IMR-90 (cell line): Measurements from ENCODE around the gene DUSP3. TPM values are rescaled to one million over a fixed set of nuclear protein-coding genes. Genes with fewer than 3 reads are reported as not detected.
A peak's percentile ranks its signal among the peaks of the same experiment; 100 is the strongest.

Experiments used
- ATAC-seq: fragments of 200-7000 bp; cut with Tn5 transposase; 2 replicates; pipeline ENCODE4 v1.9.1; 2020; ENCODE audit warnings: low read depth, mild to moderate bottlenecking, moderate library complexity
- BruUV-seq: library from RNA; stranded (reverse); fragments of 400-500 nt; replicated peaks from 2 replicates; lab custom pipeline; 2021; lab: Mats Ljungman, UMichigan
- CTCF ChIA-PET: fragments of 300-600 bp; formaldehyde crosslinking; extraction: SDS; loops from one replicate; lab custom pipeline; 2021; ENCODE audit warnings: antibody characterized with exemption; lab: Yijun Ruan, JAX
- POLR2A ChIA-PET: fragments of 300-600 bp; sonication (Branson Sonifier 250); formaldehyde crosslinking; loops from one replicate; lab custom pipeline; 2022; ENCODE audit warnings: antibody characterized with exemption; ENCODE audit not compliant: unreplicated experiment; lab: Charles Lee
- DNase-seq: peaks from one replicate; pipeline ENCODE4 v3.0.0; 2013
- H2AFZ ChIP-seq: replicated peaks from 2 replicates; pipeline ENCODE3; 2013; ENCODE audit warnings: low read length, mild to moderate bottlenecking; ENCODE audit not compliant: poor library complexity
- H2AK5ac ChIP-seq: 2 replicates; pipeline ENCODE4 v1.6.1; 2013; ENCODE audit warnings: low read depth, low read length, inconsistent platforms
- H2AK9ac ChIP-seq: replicated peaks from 2 replicates; pipeline ENCODE3; 2013; ENCODE audit warnings: mild to moderate bottlenecking, low read depth, low read length, moderate library complexity; ENCODE audit not compliant: poor library complexity
- H2BK120ac ChIP-seq: 2 replicates; pipeline ENCODE4 v1.6.1; 2013; ENCODE audit warnings: low read depth, low read length, inconsistent platforms
- H2BK15ac ChIP-seq: 3 replicates; pipeline ENCODE4 v1.6.1; 2013; ENCODE audit warnings: low read depth, low read length, inconsistent platforms
- H2BK20ac ChIP-seq: 2 replicates; pipeline ENCODE4 v1.6.1; 2013; ENCODE audit warnings: low read depth, mild to moderate bottlenecking, inconsistent platforms, low read length, moderate library complexity
- H2BK5ac ChIP-seq: 2 replicates; pipeline ENCODE4 v1.6.1; 2013; ENCODE audit warnings: mild to moderate bottlenecking, low read depth, low read length, inconsistent platforms; ENCODE audit not compliant: poor library complexity, severe bottlenecking
- H3K14ac ChIP-seq: replicated peaks from 2 replicates; pipeline ENCODE4 v1.6.1; 2013; ENCODE audit warnings: low read depth, low read length, inconsistent platforms
- H3K18ac ChIP-seq: 2 replicates; pipeline ENCODE4 v1.6.1; 2013; ENCODE audit warnings: low read depth, low read length, control low read depth
- H3K23ac ChIP-seq: 2 replicates; pipeline ENCODE4 v1.6.1; 2013; ENCODE audit warnings: low read depth, low read length, inconsistent platforms
- H3K27ac ChIP-seq: 2 replicates; pipeline ENCODE4 v1.5.1; 2013; ENCODE audit warnings: mild to moderate bottlenecking, control low read depth, low read length; ENCODE audit not compliant: insufficient read depth
- H3K27me3 ChIP-seq: 2 replicates; pipeline ENCODE4 v1.6.1; 2013; ENCODE audit warnings: low read length; ENCODE audit not compliant: control insufficient read depth, insufficient read depth
- H3K36me3 ChIP-seq: 2 replicates; pipeline ENCODE4 v1.6.1; 2013; ENCODE audit warnings: low read length, mixed read lengths; ENCODE audit not compliant: control insufficient read depth, insufficient read depth
- H3K4ac ChIP-seq: 2 replicates; pipeline ENCODE4 v1.6.1; 2013; ENCODE audit warnings: low read depth, low read length, inconsistent platforms
- H3K4me1 ChIP-seq: 2 replicates; pipeline ENCODE4 v1.6.1; 2013; ENCODE audit warnings: low read length, mixed read lengths; ENCODE audit not compliant: control insufficient read depth, insufficient read depth
- H3K4me2 ChIP-seq: 2 replicates; pipeline ENCODE4 v1.6.1; 2013; ENCODE audit warnings: low read depth, mild to moderate bottlenecking, control low read depth, low read length, moderate library complexity
- H3K4me3 ChIP-seq: 2 replicates; pipeline ENCODE4 v1.5.1; 2013; ENCODE audit warnings: low read depth, mild to moderate bottlenecking, control low read depth, low read length, moderate library complexity; ENCODE audit not compliant: insufficient read depth
- H3K56ac ChIP-seq: 2 replicates; pipeline ENCODE4 v1.6.1; 2013; ENCODE audit warnings: low read length, inconsistent platforms; ENCODE audit not compliant: insufficient read depth; ENCODE audit errors: extremely low read depth
- H3K79me1 ChIP-seq, 2 experiments: 2 replicates each; pipeline ENCODE4 v1.6.1; 2013; ENCODE audit warnings: low read length in 2 of 2, inconsistent platforms in 1 of 2, low read depth in 1 of 2
- H3K9ac ChIP-seq: 2 replicates; pipeline ENCODE4 v1.6.1; 2013; ENCODE audit warnings: low read depth, low read length, control low read depth
- H3K9me1 ChIP-seq: 2 replicates; pipeline ENCODE4 v1.6.1; 2013; ENCODE audit warnings: low read length, inconsistent platforms; ENCODE audit not compliant: insufficient read depth
- H3K9me3 ChIP-seq: 2 replicates; pipeline ENCODE4 v1.6.1; 2013; ENCODE audit warnings: low read length; ENCODE audit not compliant: control insufficient read depth, insufficient read depth
- H4K20me1 ChIP-seq: 2 replicates; pipeline ENCODE4 v1.6.1; 2013; ENCODE audit warnings: low read length, inconsistent platforms; ENCODE audit not compliant: insufficient read depth
- H4K5ac ChIP-seq: 2 replicates; pipeline ENCODE4 v1.6.1; 2013; ENCODE audit warnings: mild to moderate bottlenecking, low read depth, low read length, control low read depth
- H4K8ac ChIP-seq, 2 experiments: 2 replicates each; pipeline ENCODE4 v1.6.1; 2013; ENCODE audit warnings: low read depth in 2 of 2, low read length in 2 of 2, control low read depth in 1 of 2, inconsistent platforms in 1 of 2
- H4K91ac ChIP-seq: 2 replicates; pipeline ENCODE4 v1.6.1; 2013; ENCODE audit warnings: low read depth, low read length, inconsistent platforms; ENCODE audit not compliant: insufficient read depth
- CTCF ChIP-seq: conservative IDR thresholded peaks from 2 replicates; pipeline ENCODE4 v1.5.1; 2012; ENCODE audit warnings: mild to moderate bottlenecking, low read depth, low read length, improper control_type of control experiment
- MXI1 ChIP-seq: IDR thresholded peaks from 2 replicates; pipeline ENCODE4 v1.6.1; 2012; ENCODE audit warnings: low read depth, mild to moderate bottlenecking, low read length, moderate library complexity, borderline replicate concordance
- WGBS, 2 experiments: methylation state at CpG; one replicate each; pipeline versions ENCODE4 v1.1.5 to v1.1.7; 2013; ENCODE audit warnings: missing lambda C conversion rate in 2 of 2; ENCODE audit not compliant: insufficient read length in 1 of 2; ENCODE audit errors: extremely low coverage in 2 of 2; 5-methylcytosine and 5-hydroxymethylcytosine counted together
- dilution Hi-C: fragments of 300-500 bp; cut with HindIII; formaldehyde crosslinking; loops from one replicate; pipeline ENCODE4 v1.14.3; 2018; ENCODE audit warnings: low sequenced_read_pairs; ENCODE audit not compliant: unreplicated experiment
- in situ Hi-C: fragments of 300-500 bp; cut with MboI; formaldehyde crosslinking; loops from 3 replicates; pipeline ENCODE4 v1.14.3; 2019; ENCODE audit warnings: low sequenced_read_pairs, inconsistent platforms, mixed read lengths
- intact Hi-C: fragments of 100-400 bp; cut with micrococcal nuclease; formaldehyde crosslinking; loops from 2 replicates; pipeline ENCODE4 v1.10.0; 2022
- polyA plus RNA-seq, 3 experiments: library from polyadenylated mRNA; depleted of rRNA; stranded (reverse); fragments of >200 nt; gene quantifications; 2 replicates each; pipeline ENCODE4 v1.2.3, GENCODE V29; 2012; ENCODE audit warnings: low replicate concordance in 1 of 3
- total RNA-seq: library from RNA; depleted of rRNA; stranded (reverse); fragments of >200 nt; gene quantifications from 2 replicates; pipeline ENCODE4 v1.2.3, GENCODE V29; 2012

Gene DUSP3
- total and polyA plus RNA-seq, 2 of the 4 experiments (the other 2 are of a cell fraction): 33.3 to 40.9 TPM

- no peak overlapping the region for H3K56ac ChIP-seq
- H3K9ac ChIP-seq: no peak overlapping the region
- 100% methylated on average over 1 of the region's 5 CpGs; no CpG with 5 or more reads in 1 of the 2 experiments for WGBS, 2 experiments
- H3K4me3 ChIP-seq: no peak overlapping the region
- H2BK20ac ChIP-seq: no peak overlapping the region
- no peak overlapping the region for H3K14ac ChIP-seq
- POLR2A ChIA-PET: no interaction called here
- intact Hi-C loops: no loop called here
- H3K4me2 ChIP-seq: no peak overlapping the region
- H3K9me1 ChIP-seq: peaks cover 8% of the 10 kb centered on the region
- no peak overlapping the region for H4K8ac ChIP-seq
- no peak overlapping the region for H4K91ac ChIP-seq
- no peak overlapping the region for H2BK5ac ChIP-seq
- H2AFZ ChIP-seq: no peak overlapping the region
- DNase-seq (peak; percentile 20), ATAC-seq (no peak)
- in situ Hi-C loops: loop anchor here (5.0 kb wide), 1 partner anchor 176 kb away; no protein-coding TSS in a partner anchor
- no peaks in the 10 kb centered on the region for H3K9me3 ChIP-seq
- BruUV-seq: no TSS peak
- dilution Hi-C loops: no loop called here
- no peaks in the 10 kb centered on the region for H4K20me1 ChIP-seq
- H3K36me3 ChIP-seq: no peaks in the 10 kb centered on the region
- H2AK5ac ChIP-seq: no peak overlapping the region
- H2AK9ac ChIP-seq: no peak overlapping the region
- H3K27me3 ChIP-seq: peaks cover 50% of the 10 kb centered on the region
- H3K18ac ChIP-seq: no peak overlapping the region
- H3K4ac ChIP-seq: no peak overlapping the region
- no peak overlapping the region for H4K5ac ChIP-seq
- TF ChIP-seq CTCF: no peak
- TF ChIP-seq MXI1: no peak
- H3K23ac ChIP-seq: no peak overlapping the region
- H3K79me1 ChIP-seq: no peaks in the 10 kb centered on the region
- peaks cover 4% of the 10 kb centered on the region for H3K4me1 ChIP-seq
- H2BK120ac ChIP-seq: no peak overlapping the region
- no peak overlapping the region for H3K27ac ChIP-seq
- no peak overlapping the region for H2BK15ac ChIP-seq
- CTCF ChIA-PET: interaction anchor here (0.5 to 0.6 kb wide), 3 partner anchors 11 to 169 kb away, joined by 3 to 5 read pairs (median 3); no protein-coding TSS in a partner anchor
Observed at GRCh38 chr17:43753493-43754129, 25.2 kb downstream of the DUSP3 start.
